ENCODE results near the gene LINGO3.

Gene LINGO3

DNA sequence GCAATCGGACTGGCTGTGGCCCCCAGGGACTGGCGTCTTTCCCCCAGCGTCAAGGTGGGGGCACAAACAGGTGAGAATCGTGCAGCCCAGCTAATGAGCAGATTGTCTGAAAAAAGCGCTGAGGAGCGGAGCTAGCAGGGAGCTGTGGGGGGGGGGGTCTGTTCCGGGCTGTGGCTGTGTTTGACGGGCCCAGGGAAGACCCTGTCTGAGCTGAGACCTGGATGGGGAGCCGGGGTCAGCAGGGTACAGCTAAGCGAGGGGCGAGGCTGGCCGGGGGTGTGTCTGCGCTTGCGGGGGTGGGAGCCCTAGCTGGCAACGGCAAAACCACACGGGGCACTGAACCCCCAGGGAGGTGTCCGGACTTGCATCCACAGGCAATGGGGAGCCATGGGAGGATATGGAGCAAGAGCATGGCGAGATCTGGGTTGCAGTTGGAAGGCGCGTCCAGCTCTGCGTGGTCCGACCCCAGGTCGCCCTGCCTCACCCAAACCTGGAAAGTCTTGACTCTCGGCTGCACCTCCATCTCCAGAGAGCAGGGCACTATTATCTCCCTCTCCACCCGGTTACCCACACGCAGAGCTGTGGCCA, 4.6 kb downstream of the LINGO3 start:
- TF ChIP-seq, protein P1, sequence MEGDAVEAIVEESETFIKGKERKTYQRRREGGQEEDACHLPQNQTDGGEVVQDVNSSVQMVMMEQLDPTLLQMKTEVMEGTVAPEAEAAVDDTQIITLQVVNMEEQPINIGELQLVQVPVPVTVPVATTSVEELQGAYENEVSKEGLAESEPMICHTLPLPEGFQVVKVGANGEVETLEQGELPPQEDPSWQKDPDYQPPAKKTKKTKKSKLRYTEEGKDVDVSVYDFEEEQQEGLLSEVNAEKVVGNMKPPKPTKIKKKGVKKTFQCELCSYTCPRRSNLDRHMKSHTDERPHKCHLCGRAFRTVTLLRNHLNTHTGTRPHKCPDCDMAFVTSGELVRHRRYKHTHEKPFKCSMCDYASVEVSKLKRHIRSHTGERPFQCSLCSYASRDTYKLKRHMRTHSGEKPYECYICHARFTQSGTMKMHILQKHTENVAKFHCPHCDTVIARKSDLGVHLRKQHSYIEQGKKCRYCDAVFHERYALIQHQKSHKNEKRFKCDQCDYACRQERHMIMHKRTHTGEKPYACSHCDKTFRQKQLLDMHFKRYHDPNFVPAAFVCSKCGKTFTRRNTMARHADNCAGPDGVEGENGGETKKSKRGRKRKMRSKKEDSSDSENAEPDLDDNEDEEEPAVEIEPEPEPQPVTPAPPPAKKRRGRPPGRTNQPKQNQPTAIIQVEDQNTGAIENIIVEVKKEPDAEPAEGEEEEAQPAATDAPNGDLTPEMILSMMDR (conservative IDR thresholded peaks at IDR 0.05; ENCODE audit: low read length), result no peak
- no peak for DNase-seq (ENCODE audit: low read depth)
- H3K4me3 ChIP-seq (ENCODE audit: low read length), result no peak overlapping the region

DNA sequence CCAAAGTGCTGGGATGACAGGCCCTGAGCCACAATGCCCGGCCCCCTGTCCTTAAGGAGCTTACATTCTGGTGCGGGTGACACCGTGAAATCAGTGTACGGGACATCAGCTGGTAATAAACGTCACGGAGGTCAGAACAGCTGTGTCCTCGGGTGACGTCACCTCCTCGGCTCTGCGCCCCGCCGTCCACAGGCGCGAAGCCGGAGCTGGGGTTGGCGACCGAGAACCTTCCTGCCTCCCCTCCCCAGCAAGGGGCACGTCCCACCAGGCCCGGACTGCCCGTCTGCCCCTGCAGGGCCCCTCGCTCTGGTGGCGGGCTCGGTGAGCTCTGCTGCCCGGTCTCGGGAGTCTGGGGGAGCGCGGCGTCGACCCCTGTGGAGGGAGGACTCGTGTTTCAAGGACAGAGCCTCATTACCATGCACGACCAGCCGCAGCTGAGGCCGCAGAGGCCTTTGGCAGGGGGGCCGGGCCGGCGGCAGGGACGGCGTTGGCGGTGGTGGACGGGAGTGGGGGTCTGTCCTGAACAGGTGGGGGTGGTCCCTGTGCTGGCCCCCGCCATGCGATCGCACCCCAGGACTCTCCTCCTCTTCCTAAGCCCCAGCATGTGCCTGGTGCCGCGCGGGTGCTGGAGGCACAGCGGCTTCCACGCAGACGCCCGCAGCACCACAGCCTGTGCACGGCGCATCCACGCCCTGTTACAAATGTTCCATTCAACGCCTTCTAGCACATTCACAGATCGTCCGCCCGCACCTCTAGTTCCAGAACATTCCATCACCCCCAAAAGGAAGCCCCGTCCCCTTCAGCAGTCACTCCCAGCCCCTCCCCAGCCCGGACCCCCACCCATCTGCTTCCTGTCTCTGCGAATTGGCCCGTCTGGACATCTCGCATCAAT, 5.4 kb downstream of the LINGO3 start:
- TF ChIP-seq, protein P1 (conservative IDR thresholded peaks at IDR 0.05; ENCODE audit: low read length), result no peak
- H3K4me3 ChIP-seq (ENCODE audit: low read length), result no peak overlapping the region
- DNase-seq (ENCODE audit: low read depth), result peak; percentile 46

DNA sequence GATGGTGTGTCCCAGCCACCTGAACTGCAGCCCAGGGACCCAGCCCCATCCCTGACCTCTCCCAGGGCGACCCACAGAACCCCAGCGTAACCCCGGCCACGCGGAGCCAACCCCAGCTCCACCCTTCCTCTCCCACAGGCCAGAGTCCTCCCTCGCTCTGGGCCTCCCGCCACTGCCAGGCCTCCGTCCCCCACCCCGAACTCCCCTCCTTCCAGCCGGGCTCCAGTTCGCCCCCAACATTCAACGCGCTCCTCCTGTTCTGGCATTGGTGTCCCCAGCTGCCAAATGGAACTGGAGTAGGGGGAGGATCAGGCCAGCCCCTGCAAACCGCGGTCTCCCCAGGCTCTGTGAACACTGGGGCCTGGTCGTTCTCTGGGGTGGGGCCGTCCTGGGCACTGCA, 7.4 kb downstream of the LINGO3 start:
- H3K4me3 ChIP-seq (ENCODE audit: low read length), result no peak overlapping the region
- DNase-seq (ENCODE audit: low read depth), result no peak
- TF ChIP-seq, protein P1 (conservative IDR thresholded peaks at IDR 0.05; ENCODE audit: low read length), result no peak

DNA sequence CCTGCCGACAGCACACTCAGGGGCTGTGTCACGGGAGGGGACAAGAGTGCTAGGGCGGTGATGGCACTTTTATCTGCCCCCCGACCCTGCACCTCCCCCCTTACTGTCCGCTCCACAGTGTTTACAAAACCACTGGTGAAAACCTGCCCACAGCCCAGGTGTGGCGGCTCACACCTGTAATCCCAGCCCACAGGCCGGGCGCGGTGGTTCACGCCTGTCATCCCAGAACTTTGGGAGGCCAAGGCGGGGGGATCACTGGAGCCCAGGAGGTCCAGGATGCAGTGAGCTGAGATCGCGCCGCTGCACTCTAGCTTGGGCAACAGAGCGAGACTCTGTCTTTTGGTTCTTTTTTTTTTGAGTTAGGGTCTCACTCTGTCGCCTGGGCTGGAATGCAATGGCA, 11.8 kb downstream of the LINGO3 start:
- TF ChIP-seq, protein P1 (conservative IDR thresholded peaks at IDR 0.05; ENCODE audit: low read length), result no peak
- no peak for DNase-seq (ENCODE audit: low read depth)
- no peak overlapping the region for H3K4me3 ChIP-seq (ENCODE audit: low read length)

DNA sequence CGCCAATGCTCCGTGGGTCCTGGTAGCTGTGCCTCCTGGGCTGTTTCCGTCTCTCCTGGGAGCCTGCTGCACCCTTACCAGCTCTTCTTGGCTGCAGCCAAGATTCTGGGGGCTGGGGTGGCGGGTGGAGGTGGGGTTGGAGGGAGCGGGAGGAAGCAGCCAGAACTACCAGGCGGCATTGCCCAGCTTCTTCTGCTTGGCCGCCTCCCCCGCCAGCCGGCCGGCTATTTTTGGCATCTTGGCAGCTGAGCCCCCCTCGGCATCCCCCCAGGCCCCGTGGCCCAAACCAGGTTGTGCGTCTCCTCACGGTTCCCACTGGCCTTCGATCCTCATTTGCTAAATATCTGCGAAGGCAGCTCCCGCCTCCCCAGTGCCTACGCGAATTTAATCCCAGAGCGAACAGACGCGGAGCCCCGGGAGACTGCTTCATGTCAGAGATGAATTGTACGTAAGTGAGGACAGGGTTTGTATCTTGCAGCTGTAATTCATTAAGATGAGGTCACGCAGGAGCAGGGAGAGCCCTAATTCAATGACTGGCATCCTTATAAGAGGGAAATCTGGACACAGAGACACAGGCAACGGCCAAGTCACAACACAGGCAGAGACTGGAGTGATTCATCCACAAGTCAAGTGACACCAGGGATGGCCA, 13.1 kb downstream of the LINGO3 start:
- TF ChIP-seq, protein P1 (conservative IDR thresholded peaks at IDR 0.05; ENCODE audit: low read length), result no peak
- peak; percentile 90 for DNase-seq (ENCODE audit: low read depth)
- H3K4me3 ChIP-seq (ENCODE audit: low read length), result peak overlapping the region; percentile 16

DNA sequence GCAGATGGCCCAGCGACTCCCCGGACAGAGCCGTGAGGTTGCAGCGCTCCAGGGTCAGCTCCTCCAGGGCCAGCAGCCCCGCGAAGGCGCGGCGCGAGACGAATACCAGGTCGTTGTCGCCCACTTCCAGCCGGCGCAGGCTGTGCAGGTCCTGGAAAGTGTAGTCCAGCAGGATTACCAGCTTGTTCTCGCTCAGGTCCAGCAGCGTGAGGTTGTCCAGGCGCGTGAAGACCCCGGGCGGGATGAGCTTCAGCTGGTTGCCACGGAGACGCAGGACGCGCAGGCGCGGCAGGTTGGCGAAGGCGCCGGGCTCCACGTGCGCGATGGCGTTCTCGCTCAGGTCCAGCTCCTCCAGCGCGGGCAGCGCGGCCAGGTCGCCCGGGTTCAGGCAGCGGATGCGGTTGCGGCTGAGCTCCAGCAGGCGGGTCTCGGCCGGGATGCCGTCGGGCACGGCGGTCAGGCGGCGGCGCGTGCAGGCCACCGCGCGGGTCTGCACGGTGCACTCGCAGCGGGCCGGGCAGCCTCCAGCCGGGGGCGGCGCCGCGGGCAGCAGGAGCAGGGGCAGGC, 16.7 kb downstream of the LINGO3 start:
- DNase-seq (ENCODE audit: low read depth), result no peak
- TF ChIP-seq, protein P1 (conservative IDR thresholded peaks at IDR 0.05; ENCODE audit: low read length), result no peak
- no peak overlapping the region for H3K4me3 ChIP-seq (ENCODE audit: low read length)

All from AG10803 (cell line).